H9 (cell line): ENCODE results near the gene LRP2. TPM values are rescaled to one million over a fixed set of nuclear protein-coding genes. Genes with fewer than 3 reads are reported as not detected.

Source experiments
- DNase-seq: peaks from one replicate; pipeline ENCODE4 v3.0.0-alpha.2; 2017
- H2AFZ ChIP-seq: one replicate; pipeline ENCODE4 v1.6.1; 2013; ENCODE audit warnings: mild to moderate bottlenecking, low read length, control low read depth, moderate library complexity
- H2AK5ac ChIP-seq: 2 replicates; pipeline ENCODE4 v1.6.1; 2013; ENCODE audit warnings: low read length, control low read depth, mixed read lengths; ENCODE audit not compliant: insufficient read length
- H2BK120ac ChIP-seq: one replicate; pipeline ENCODE4 v1.6.1; 2013; ENCODE audit warnings: low read depth, mild to moderate bottlenecking, low read length, control low read depth, inconsistent platforms; ENCODE audit not compliant: poor library complexity, severe bottlenecking
- H2BK12ac ChIP-seq: 2 replicates; pipeline ENCODE4 v1.6.1; 2013; ENCODE audit warnings: low read length, control low read depth, mixed read lengths, low read depth; ENCODE audit not compliant: insufficient read length
- H2BK15ac ChIP-seq: 2 replicates; pipeline ENCODE4 v1.6.1; 2013; ENCODE audit warnings: low read depth, low read length, control low read depth
- H2BK20ac ChIP-seq: one replicate; pipeline ENCODE4 v1.6.1; 2013; ENCODE audit warnings: low read depth, mild to moderate bottlenecking, low read length, control low read depth, inconsistent platforms; ENCODE audit not compliant: poor library complexity, severe bottlenecking
- H2BK5ac ChIP-seq: 2 replicates; pipeline ENCODE4 v1.6.1; 2013; ENCODE audit warnings: low read length, control low read depth, mixed read lengths; ENCODE audit not compliant: insufficient read length
- H3K14ac ChIP-seq: 2 replicates; pipeline ENCODE4 v1.6.1; 2013; ENCODE audit warnings: low read length, control low read depth; ENCODE audit not compliant: insufficient read depth
- H3K18ac ChIP-seq: 2 replicates; pipeline ENCODE4 v1.6.1; 2013; ENCODE audit warnings: low read depth, mild to moderate bottlenecking, mixed read lengths, low read length, control low read depth; ENCODE audit not compliant: insufficient read length
- H3K23ac ChIP-seq: 2 replicates; pipeline ENCODE4 v1.6.1; 2013; ENCODE audit warnings: low read length, control low read depth, mixed read lengths, low read depth; ENCODE audit not compliant: insufficient read length
- H3K23me2 ChIP-seq: 2 replicates; pipeline ENCODE4 v1.6.1; 2013; ENCODE audit warnings: low read depth, mild to moderate bottlenecking, mixed read lengths, low read length, control low read depth; ENCODE audit not compliant: insufficient read length, poor library complexity, severe bottlenecking
- H3K27ac ChIP-seq: 2 replicates; pipeline ENCODE4 v1.5.1; 2013; ENCODE audit warnings: low read length, control low read depth, mixed read lengths, low read depth; ENCODE audit not compliant: insufficient read length
- H3K27me3 ChIP-seq: 2 replicates; pipeline ENCODE4 v1.6.1; 2013; ENCODE audit warnings: low read length, control low read depth, inconsistent platforms; ENCODE audit not compliant: insufficient read depth
- H3K4ac ChIP-seq: 2 replicates; pipeline ENCODE4 v1.6.1; 2013; ENCODE audit warnings: low read depth, mild to moderate bottlenecking, control low read depth, inconsistent platforms, low read length, moderate library complexity
- H3K4me1 ChIP-seq: 2 replicates; pipeline ENCODE4 v1.6.1; 2013; ENCODE audit warnings: low read length, control low read depth, inconsistent platforms; ENCODE audit not compliant: insufficient read depth
- H3K4me2 ChIP-seq: 2 replicates; pipeline ENCODE4 v1.6.1; 2013; ENCODE audit warnings: low read length, control low read depth, mixed read lengths; ENCODE audit not compliant: insufficient read length, insufficient read depth
- H3K56ac ChIP-seq: 2 replicates; pipeline ENCODE4 v1.6.1; 2013; ENCODE audit warnings: low read depth, mild to moderate bottlenecking, mixed read lengths, low read length, control low read depth; ENCODE audit not compliant: insufficient read length
- H3K79me1 ChIP-seq: 2 replicates; pipeline ENCODE4 v1.6.1; 2013; ENCODE audit warnings: low read depth, mild to moderate bottlenecking, moderate library complexity, low read length, control low read depth, inconsistent platforms; ENCODE audit not compliant: insufficient read depth, poor library complexity, severe bottlenecking
- H3K79me2 ChIP-seq: 2 replicates; pipeline ENCODE4 v1.6.1; 2013; ENCODE audit warnings: low read length, control low read depth, inconsistent platforms; ENCODE audit not compliant: insufficient read depth
- H3K9ac ChIP-seq: 2 replicates; pipeline ENCODE4 v1.6.1; 2013; ENCODE audit warnings: low read length, control low read depth, mixed read lengths; ENCODE audit not compliant: insufficient read length; ENCODE audit errors: extremely low read depth
- H3K9me3 ChIP-seq: one replicate; pipeline ENCODE4 v1.6.1; 2013; ENCODE audit warnings: low read depth, low read length, inconsistent platforms; ENCODE audit not compliant: control insufficient read depth
- H3T11ph ChIP-seq: one replicate; pipeline ENCODE4 v1.6.1; 2013; ENCODE audit warnings: mild to moderate bottlenecking, low read length, control low read depth, inconsistent platforms
- H4K20me1 ChIP-seq: one replicate; pipeline ENCODE4 v1.6.1; 2013; ENCODE audit not compliant: control insufficient read depth, insufficient read length, insufficient read depth
- H4K5ac ChIP-seq: 2 replicates; pipeline ENCODE4 v1.6.1; 2013; ENCODE audit warnings: low read depth, mild to moderate bottlenecking, mixed read lengths, low read length, control low read depth; ENCODE audit not compliant: insufficient read length
- H4K8ac ChIP-seq: replicated peaks from 2 replicates; pipeline ENCODE4 v1.6.1; 2013; ENCODE audit warnings: low read length, control low read depth, mixed read lengths, low read depth; ENCODE audit not compliant: insufficient read length
- H4K91ac ChIP-seq: 2 replicates; pipeline ENCODE4 v1.6.1; 2013; ENCODE audit warnings: low read depth, mild to moderate bottlenecking, moderate library complexity, mixed read lengths, low read length, control low read depth; ENCODE audit not compliant: insufficient read length
- H3K27ac Mint-ChIP-seq, 3 experiments: 2 replicates in 2 of 3; 3 replicates in 1 of 3; pipeline ENCODE4 v1.8.0; 2020 to 2021; ENCODE audit warnings: mixed read lengths in 3 of 3, mild to moderate bottlenecking in 1 of 3, moderate library complexity in 1 of 3
- H3K27me3 Mint-ChIP-seq: 2 replicates; pipeline ENCODE4 v1.8.0; 2021; ENCODE audit warnings: low read depth, mild to moderate bottlenecking, moderate library complexity, mixed read lengths
- H3K36me3 Mint-ChIP-seq, 3 experiments: 2 replicates in 2 of 3; 3 replicates in 1 of 3; pipeline ENCODE4 v1.8.0; 2020 to 2021; ENCODE audit warnings: low read depth in 3 of 3, mixed read lengths in 3 of 3; ENCODE audit not compliant: insufficient read depth in 1 of 3
- H3K4me1 Mint-ChIP-seq, 2 experiments: 2 replicates each; pipeline ENCODE4 v1.8.0; 2020; ENCODE audit warnings: mixed read lengths in 2 of 2
- H3K4me3 Mint-ChIP-seq, 2 experiments: 2 replicates in 1 of 2; 3 replicates in 1 of 2; pipeline ENCODE4 v1.8.0; 2020 to 2021; ENCODE audit warnings: mild to moderate bottlenecking in 2 of 2, mixed read lengths in 2 of 2, moderate library complexity in 1 of 2
- H3K9me3 Mint-ChIP-seq, 2 experiments: 2 replicates in 1 of 2; 3 replicates in 1 of 2; pipeline ENCODE4 v1.8.0; 2020; ENCODE audit warnings: mild to moderate bottlenecking in 2 of 2, mixed read lengths in 2 of 2, moderate library complexity in 1 of 2
- CTCF ChIP-seq: fragments of 200-600 bp; sonication (generic); conservative IDR thresholded peaks from 3 replicates; pipeline ENCODE4 v1.8.0; 2021; ENCODE audit warnings: antibody characterized with exemption, mild to moderate bottlenecking
- WGBS: extraction: QIAGEN DNeasy Blood & Tissue Kit; methylation state at CpG from one replicate; pipeline ENCODE4 v1.1.7; 2013; ENCODE audit warnings: missing lambda C conversion rate, low lambda C conversion rate, mixed read lengths; ENCODE audit not compliant: insufficient read length; ENCODE audit errors: extremely low coverage; 5-methylcytosine and 5-hydroxymethylcytosine counted together
- total RNA-seq: library from RNA; stranded (reverse); gene quantifications from 2 replicates; pipeline ENCODE4 v1.2.1, GENCODE V29; 2021

Gene LRP2
- total RNA-seq, 1 experiment from 2014 or later: 1.4 TPM

DNA sequence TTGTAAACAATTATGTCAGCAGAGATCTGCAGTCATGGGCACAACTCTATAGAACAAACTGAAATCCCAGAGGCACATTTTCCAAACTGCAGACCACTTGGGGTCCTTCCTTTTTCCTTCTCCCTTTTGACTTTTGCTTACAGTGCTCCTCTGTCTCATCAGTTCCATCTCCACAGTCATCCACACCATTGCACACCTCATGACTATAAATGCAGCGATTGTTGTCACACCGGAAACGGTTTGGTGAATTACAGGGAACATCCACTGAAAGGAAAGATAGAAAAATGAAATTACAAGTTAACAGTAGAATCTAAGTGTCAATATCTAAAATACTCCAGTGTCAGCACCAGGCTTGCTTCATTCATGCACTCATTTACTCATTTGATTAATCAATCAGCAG is 196.5 kb downstream of the LRP2 start:
- no peaks in the 10 kb centered on the region for H3K27me3 ChIP-seq
- no peak overlapping the region for H2BK120ac ChIP-seq
- no peak for TF ChIP-seq CTCF
- H3K4me1 ChIP-seq: no peaks in the 10 kb centered on the region
- no peak overlapping the region for H3K9ac ChIP-seq
- Mint-ChIP-seq H3K4me1 (no peaks in the 10 kb centered on the region), H3K9me3 (no peaks in the 10 kb centered on the region), H3K36me3 (no peaks in the 10 kb centered on the region), H3K4me3 (no peak overlapping the region), H3K27ac (no peak overlapping the region), H3K27me3 (no peaks in the 10 kb centered on the region; the same call in 1 of the 2 replicates)
- H3K18ac ChIP-seq: no peak overlapping the region
- no peak overlapping the region for H2BK12ac ChIP-seq
- no peak overlapping the region for H3K23ac ChIP-seq
- H2BK20ac ChIP-seq: no peak overlapping the region
- H2AK5ac ChIP-seq: no peak overlapping the region
- no peak overlapping the region for H3K4ac ChIP-seq
- no peak overlapping the region for H2AFZ ChIP-seq
- no peak overlapping the region for H2BK5ac ChIP-seq
- no peaks in the 10 kb centered on the region for H3K79me2 ChIP-seq
- no peak overlapping the region for H2BK15ac ChIP-seq
- H3K23me2 ChIP-seq: no peaks in the 10 kb centered on the region
- DNase-seq: no peak
- H4K5ac ChIP-seq: no peak overlapping the region
- no peak overlapping the region for H3T11ph ChIP-seq
- no peak overlapping the region for H3K4me2 ChIP-seq
- no peak overlapping the region for H3K27ac ChIP-seq
- WGBS: no CpG with 5 or more reads among the region's 3 CpGs
- H3K9me3 ChIP-seq: no peaks in the 10 kb centered on the region
- no peak overlapping the region for H3K14ac ChIP-seq
- no peaks in the 10 kb centered on the region for H3K79me1 ChIP-seq
- no peak overlapping the region for H4K8ac ChIP-seq
- no peak overlapping the region for H3K56ac ChIP-seq
- no peak overlapping the region for H4K91ac ChIP-seq
- H4K20me1 ChIP-seq: no peaks in the 10 kb centered on the region
